ENCODE results near the gene MAST2. TPM values are rescaled to one million over a fixed set of nuclear protein-coding genes. Genes with fewer than 3 reads are reported as not detected.
"Not testable (repeated sequence)": the region's sequence is repeated elsewhere in the genome, so short reads cannot be mapped to it uniquely, and the experiment has no call there.

Gene MAST2
- total RNA-seq, 1 experiment from 2014 or later: 38.4 TPM

- ChIA-PET POLR2A (ENCODE audit: low non-redundant PET) (no interaction called here), CTCF (no interaction called here)
- H3K9me3 ChIP-seq (ENCODE audit: low read depth, low read length, poor library complexity, severe bottlenecking): no peaks in the 10 kb centered on the region
- H3K36me3 ChIP-seq (ENCODE audit: insufficient read depth, low read length, poor library complexity, severe bottlenecking): no peaks in the 10 kb centered on the region
- H3K4me3 ChIP-seq (ENCODE audit: low read depth, low read length, poor library complexity, severe bottlenecking): no peak overlapping the region
- TF ChIP-seq EZH2 (IDR thresholded peaks at IDR 0.05; ENCODE audit: borderline replicate concordance, low read depth, low read length, poor library complexity, severe bottlenecking) (no peak), CTCF (conservative IDR thresholded peaks at IDR 0.05; ENCODE audit: low read depth, low read length) (no peak)
- intact Hi-C loops (cut with micrococcal nuclease; ENCODE audit: unreplicated experiment): no loop called here
- no TSS peak for BruUV-seq (replicated peaks)
- DNase-seq (ENCODE audit: low spot score): no peak
- H3K27ac ChIP-seq (ENCODE audit: low read depth, low read length, poor library complexity, severe bottlenecking): no peak overlapping the region
- H3K4me1 ChIP-seq (ENCODE audit: insufficient read depth, low read length, poor library complexity, severe bottlenecking): no peaks in the 10 kb centered on the region
- no peaks in the 10 kb centered on the region for H3K27me3 ChIP-seq (replicated peaks; ENCODE audit: insufficient read depth, low read depth, low read length, poor library complexity)
Observed at GRCh38 chr1:46053734-46054133, 250.3 kb downstream of the MAST2 start.

- Histone ChIP-seq H3K27ac (ENCODE audit: low read depth, low read length, poor library complexity, severe bottlenecking) (no peak overlapping the region), H3K4me3 (ENCODE audit: low read depth, low read length, poor library complexity, severe bottlenecking) (no peak overlapping the region), H3K9me3 (ENCODE audit: low read depth, low read length, poor library complexity, severe bottlenecking) (no peaks in the 10 kb centered on the region), H3K27me3 (replicated peaks; ENCODE audit: insufficient read depth, low read depth, low read length, poor library complexity) (no peaks in the 10 kb centered on the region), H3K4me1 (ENCODE audit: insufficient read depth, low read length, poor library complexity, severe bottlenecking) (no peaks in the 10 kb centered on the region), H3K36me3 (ENCODE audit: insufficient read depth, low read length, poor library complexity, severe bottlenecking) (peaks cover 1% of the 10 kb centered on the region)
- POLR2A ChIA-PET (ENCODE audit: low non-redundant PET): interaction anchor here (0.7 kb wide), 1 partner anchor 13 kb away, joined by 3 read pairs; no protein-coding TSS in a partner anchor
- intact Hi-C loops (cut with micrococcal nuclease; ENCODE audit: unreplicated experiment): no loop called here
- CTCF ChIA-PET: no interaction called here
- TF ChIP-seq CTCF (conservative IDR thresholded peaks at IDR 0.05; ENCODE audit: low read depth, low read length) (no peak), EZH2 (IDR thresholded peaks at IDR 0.05; ENCODE audit: borderline replicate concordance, low read depth, low read length, poor library complexity, severe bottlenecking) (no peak)
- DNase-seq (ENCODE audit: low spot score): no peak
- BruUV-seq (replicated peaks): no TSS peak
Observed at GRCh38 chr1:46056325-46056724, 252.9 kb downstream of the MAST2 start.

DNA sequence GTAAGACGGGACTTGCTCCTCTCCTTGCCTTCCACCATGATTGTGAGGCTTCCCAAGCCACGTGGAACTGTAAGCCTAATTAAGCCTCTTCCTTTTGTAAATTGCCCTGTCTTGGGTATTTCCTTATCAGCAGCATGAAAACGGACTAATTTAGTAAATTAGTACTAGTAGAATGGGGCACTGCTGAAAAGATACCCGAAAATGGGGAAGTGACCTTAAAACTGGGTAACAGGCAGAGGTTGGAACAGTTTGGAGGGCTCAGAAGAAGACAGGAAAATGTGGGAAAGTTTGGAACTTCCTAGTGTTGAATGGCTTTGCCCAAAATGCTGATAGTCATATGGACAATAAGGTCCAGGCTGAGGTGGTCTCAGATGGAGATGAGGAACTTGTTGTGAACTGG lies 253.8 kb downstream of the MAST2 start:
- CTCF ChIA-PET; BruUV-seq (replicated peaks); intact Hi-C loops (cut with micrococcal nuclease; ENCODE audit: unreplicated experiment): not testable (repeated sequence)

GRCh38 chr1:46057781-46058180 lies 254.4 kb downstream of the MAST2 start:
- Histone ChIP-seq H3K4me3 (ENCODE audit: low read depth, low read length, poor library complexity, severe bottlenecking) (no peak overlapping the region), H3K9me3 (ENCODE audit: low read depth, low read length, poor library complexity, severe bottlenecking) (no peaks in the 10 kb centered on the region), H3K27ac (ENCODE audit: low read depth, low read length, poor library complexity, severe bottlenecking) (no peak overlapping the region), H3K36me3 (ENCODE audit: insufficient read depth, low read length, poor library complexity, severe bottlenecking) (peaks cover 8% of the 10 kb centered on the region), H3K27me3 (replicated peaks; ENCODE audit: insufficient read depth, low read depth, low read length, poor library complexity) (no peaks in the 10 kb centered on the region), H3K4me1 (ENCODE audit: insufficient read depth, low read length, poor library complexity, severe bottlenecking) (no peaks in the 10 kb centered on the region)
- DNase-seq (ENCODE audit: low spot score): no peak
- BruUV-seq (replicated peaks): no TSS peak
- ChIA-PET CTCF (no interaction called here), POLR2A (ENCODE audit: low non-redundant PET) (no interaction called here)
- intact Hi-C loops (cut with micrococcal nuclease; ENCODE audit: unreplicated experiment): no loop called here
- TF ChIP-seq CTCF (conservative IDR thresholded peaks at IDR 0.05; ENCODE audit: low read depth, low read length) (no peak), EZH2 (IDR thresholded peaks at IDR 0.05; ENCODE audit: borderline replicate concordance, low read depth, low read length, poor library complexity, severe bottlenecking) (no peak)

More for the DNA sequence above, 253.8 kb downstream of the MAST2 start:
- POLR2A ChIA-PET (ENCODE audit: low non-redundant PET); H3K4me3 ChIP-seq (ENCODE audit: low read depth, low read length, poor library complexity, severe bottlenecking); H3K4me1 ChIP-seq (ENCODE audit: insufficient read depth, low read length, poor library complexity, severe bottlenecking); H3K27me3 ChIP-seq (replicated peaks; ENCODE audit: insufficient read depth, low read depth, low read length, poor library complexity); DNase-seq (ENCODE audit: low spot score); H3K27ac ChIP-seq (ENCODE audit: low read depth, low read length, poor library complexity, severe bottlenecking); H3K9me3 ChIP-seq (ENCODE audit: low read depth, low read length, poor library complexity, severe bottlenecking); H3K36me3 ChIP-seq (ENCODE audit: insufficient read depth, low read length, poor library complexity, severe bottlenecking): not testable (repeated sequence)

Measured in A673 (cell line).